GM12878 (cell line): ENCODE data around the gene FARS2. TPM values are rescaled to one million over a fixed set of nuclear protein-coding genes. Genes with fewer than 3 reads are reported as not detected.

Experiments used
- ATF7 ChIP-seq: fragments of 450-650 bp; IDR thresholded peaks from 2 replicates; pipeline ENCODE4 v1.6.1; 2016; ENCODE audit warnings: low read depth, mild to moderate bottlenecking
- BACH1 ChIP-seq: fragments of 450-650 bp; IDR thresholded peaks from 2 replicates; pipeline ENCODE4 v1.6.1; 2017; ENCODE audit warnings: mild to moderate bottlenecking, borderline replicate concordance
- CREM ChIP-seq: IDR thresholded peaks from 2 replicates; pipeline ENCODE4 v1.6.1; 2014; ENCODE audit warnings: antibody characterized with exemption, low read depth
- EP300 ChIP-seq, 2 experiments: fragments of 150-350 bp in 1 of 2; IDR thresholded peaks; 2 replicates each; pipeline ENCODE4 v1.6.1; 2011 to 2012; ENCODE audit warnings: low read depth in 2 of 2, low read length in 2 of 2, borderline replicate concordance in 1 of 2, improper control_type of control experiment in 1 of 2, inconsistent platforms in 1 of 2; ENCODE audit not compliant: control insufficient read depth in 1 of 2
- HCFC1 ChIP-seq: fragments of 150-350 bp; IDR thresholded peaks from 2 replicates; pipeline ENCODE4 v1.6.1; 2014; ENCODE audit warnings: low read length
- IRF4 ChIP-seq: IDR thresholded peaks from 2 replicates; pipeline ENCODE4 v1.6.1; 2011; ENCODE audit warnings: low read depth, low read length
- MEF2A ChIP-seq: IDR thresholded peaks from 2 replicates; pipeline ENCODE4 v1.6.1; 2011; ENCODE audit warnings: low read depth, mild to moderate bottlenecking, low read length, moderate library complexity; ENCODE audit not compliant: insufficient read depth
- MXI1 ChIP-seq: fragments of 150-350 bp; IDR thresholded peaks from 2 replicates; pipeline ENCODE4 v1.6.1; 2011; ENCODE audit warnings: low read depth, mild to moderate bottlenecking, inconsistent platforms, low read length, improper control_type of control experiment
- MYB ChIP-seq: fragments of 150-350 bp; IDR thresholded peaks from 2 replicates; pipeline ENCODE4 v1.6.1; 2014; ENCODE audit warnings: mild to moderate bottlenecking, low read depth, low read length, borderline replicate concordance
- MYC ChIP-seq: IDR thresholded peaks from 2 replicates; pipeline ENCODE4 v1.6.1; 2011; ENCODE audit warnings: mild to moderate bottlenecking, low read length, moderate library complexity, inconsistent platforms; ENCODE audit not compliant: insufficient read depth, insufficient replicate concordance, insufficient read length, severe bottlenecking
- NBN ChIP-seq: fragments of 450-650 bp; IDR thresholded peaks from 2 replicates; pipeline ENCODE4 v1.6.1; 2016
- NFIC ChIP-seq: IDR thresholded peaks from 2 replicates; pipeline ENCODE4 v1.6.1; 2012; ENCODE audit warnings: low read depth, mild to moderate bottlenecking, inconsistent platforms, low read length, moderate library complexity
- POLR2A ChIP-seq: IDR thresholded peaks from 2 replicates; pipeline ENCODE4 v1.6.1; 2011; ENCODE audit warnings: low read depth, mild to moderate bottlenecking, low read length
- RELA ChIP-seq: fragments of 450-650 bp; IDR thresholded peaks from 2 replicates; pipeline ENCODE4 v1.8.0; 2014; ENCODE audit warnings: borderline replicate concordance; ENCODE audit not compliant: partially characterized antibody
- SREBF1 ChIP-seq: IDR thresholded peaks from 2 replicates; pipeline ENCODE4 v1.6.1; 2012; ENCODE audit warnings: mild to moderate bottlenecking, low read length
- SRF ChIP-seq, 2 experiments: IDR thresholded peaks; 2 replicates each; pipeline ENCODE4 v1.6.1; 2011; ENCODE audit warnings: low read depth in 2 of 2, low read length in 2 of 2, mild to moderate bottlenecking in 1 of 2, moderate library complexity in 1 of 2
- SUPT20H ChIP-seq: IDR thresholded peaks from 2 replicates; pipeline ENCODE4 v1.6.1; 2011; ENCODE audit warnings: low read depth, mild to moderate bottlenecking, low read length, moderate library complexity, borderline replicate concordance; ENCODE audit not compliant: control insufficient read depth
- TCF12 ChIP-seq: IDR thresholded peaks from 2 replicates; pipeline ENCODE4 v1.6.1; 2011; ENCODE audit warnings: low read depth, mild to moderate bottlenecking, low read length
- ZBED1 ChIP-seq: IDR thresholded peaks from 2 replicates; pipeline ENCODE4 v1.6.1; 2016; ENCODE audit warnings: borderline replicate concordance
- ZNF384 ChIP-seq: IDR thresholded peaks from 2 replicates; pipeline ENCODE4 v1.6.1; 2012; ENCODE audit warnings: low read depth, mild to moderate bottlenecking, low read length, improper control_type of control experiment, borderline replicate concordance
- ZSCAN29 ChIP-seq: fragments of 450-650 bp; IDR thresholded peaks from 2 replicates; pipeline ENCODE4 v1.6.1; 2017; ENCODE audit warnings: mild to moderate bottlenecking, moderate library complexity
- polyA plus RNA-seq, 11 experiments: library from polyadenylated mRNA; depleted of rRNA in 4 of 11; unstranded in 6 of 11; stranded (reverse) in 5 of 11; fragments of >200 nt; fragmentation: Nextera tagmentation in 4 of 11; fragmentation: Illumina TruSeq in 1 of 11; extraction: Ambion mirVana in 4 of 11; extraction: Trizol in 1 of 11; gene quantifications; 1 replicate in 1 of 11; 2 replicates in 10 of 11; pipeline versions ENCODE4 v1.2.1 to v1.2.3, GENCODE V29; 2011 to 2016; ENCODE audit warnings: inconsistent platforms in 2 of 11, missing spikeins in 2 of 11, low read depth in 1 of 11
- total RNA-seq, 4 experiments: library from RNA; depleted of rRNA in 3 of 4; stranded (reverse); fragments of >200 nt in 3 of 4; fragmentation: Illumina TruSeq in 1 of 4; extraction: Trizol in 1 of 4; gene quantifications; 2 replicates each; pipeline versions ENCODE4 v1.2.1 to v1.2.3, GENCODE V29; 2013 to 2021
- TF ChIP-seq, protein P1 (sequence below): fragments of 450-650 bp; conservative IDR thresholded peaks from 2 replicates; pipeline ENCODE4 v1.6.1; 2017; ENCODE audit warnings: mild to moderate bottlenecking, moderate library complexity
- TF ChIP-seq, protein P2 (sequence below): IDR thresholded peaks from 2 replicates; pipeline ENCODE4 v1.6.1; 2012; ENCODE audit warnings: mild to moderate bottlenecking, low read depth, low read length
- TF ChIP-seq, protein P3 (sequence below): fragments of 450-650 bp; IDR thresholded peaks from 2 replicates; pipeline ENCODE4 v1.6.1; 2016; ENCODE audit warnings: mild to moderate bottlenecking

The FARS2 gene
- total and polyA plus RNA-seq, 10 of the 15 experiments (the other 5 are each of a cell fraction or from before 2014, with no cell fraction given) = 16.8 to 46.7 (median 25.6) TPM

DNA sequence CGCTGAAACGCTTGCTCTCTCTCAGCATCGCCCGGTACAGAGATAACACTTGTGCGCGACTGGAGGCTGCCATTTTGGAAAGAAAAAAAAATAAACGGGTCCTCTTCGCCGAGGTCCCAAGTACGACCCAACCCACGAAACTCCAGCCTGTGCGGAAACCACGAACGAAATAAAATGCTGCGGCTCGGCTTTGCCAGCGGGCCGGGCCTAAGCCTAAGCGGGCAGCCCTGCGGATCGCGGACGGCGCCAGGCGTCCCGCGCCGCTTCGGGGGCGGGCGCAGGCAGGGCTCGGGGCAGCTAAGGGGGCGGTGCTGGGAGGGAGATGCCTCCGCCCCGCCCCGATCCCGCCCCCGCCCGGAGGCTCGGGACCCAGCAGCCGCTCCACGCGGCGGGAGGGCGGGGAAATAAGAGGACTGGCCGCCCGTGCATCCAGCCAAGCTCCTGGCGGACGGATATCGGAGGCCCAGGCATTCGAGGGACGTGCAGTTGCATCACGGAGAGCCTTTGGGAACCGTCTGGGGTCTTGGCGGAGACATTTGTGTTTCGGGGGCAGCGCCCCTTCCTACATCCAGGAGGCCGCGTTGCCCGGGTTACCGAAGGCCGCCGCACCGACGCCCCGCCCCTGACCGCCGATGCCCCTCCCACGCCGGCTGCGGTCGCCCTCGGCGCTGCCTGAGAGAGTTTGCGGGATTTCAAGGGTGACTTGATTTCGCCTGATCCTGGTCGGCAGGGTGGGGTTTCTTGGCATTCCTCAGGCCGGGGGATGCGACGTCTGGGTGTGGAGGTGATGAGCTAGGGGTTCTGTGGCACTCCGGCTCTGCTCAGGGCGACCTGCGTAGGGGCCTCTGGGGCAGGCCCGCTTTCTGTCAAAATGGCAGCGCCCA lies at the start of gene FARS2, which contains the start of gene LYRM4 (continued):
- TF ChIP-seq SREBF1 = peak; percentile 37; the same call in 1 of the 2 replicates
- peak; percentile 64 for TF ChIP-seq POLR2A
- TF ChIP-seq ZNF384 = peak; percentile 96
- peak; percentile 99 for TF ChIP-seq MYB
- TF ChIP-seq, protein P1, sequence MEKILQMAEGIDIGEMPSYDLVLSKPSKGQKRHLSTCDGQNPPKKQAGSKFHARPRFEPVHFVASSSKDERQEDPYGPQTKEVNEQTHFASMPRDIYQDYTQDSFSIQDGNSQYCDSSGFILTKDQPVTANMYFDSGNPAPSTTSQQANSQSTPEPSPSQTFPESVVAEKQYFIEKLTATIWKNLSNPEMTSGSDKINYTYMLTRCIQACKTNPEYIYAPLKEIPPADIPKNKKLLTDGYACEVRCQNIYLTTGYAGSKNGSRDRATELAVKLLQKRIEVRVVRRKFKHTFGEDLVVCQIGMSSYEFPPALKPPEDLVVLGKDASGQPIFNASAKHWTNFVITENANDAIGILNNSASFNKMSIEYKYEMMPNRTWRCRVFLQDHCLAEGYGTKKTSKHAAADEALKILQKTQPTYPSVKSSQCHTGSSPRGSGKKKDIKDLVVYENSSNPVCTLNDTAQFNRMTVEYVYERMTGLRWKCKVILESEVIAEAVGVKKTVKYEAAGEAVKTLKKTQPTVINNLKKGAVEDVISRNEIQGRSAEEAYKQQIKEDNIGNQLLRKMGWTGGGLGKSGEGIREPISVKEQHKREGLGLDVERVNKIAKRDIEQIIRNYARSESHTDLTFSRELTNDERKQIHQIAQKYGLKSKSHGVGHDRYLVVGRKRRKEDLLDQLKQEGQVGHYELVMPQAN = peak; percentile 96
- peak; percentile 30 for TF ChIP-seq CREM
- peak; percentile 83 for TF ChIP-seq HCFC1
- TF ChIP-seq IRF4 = peak; percentile 23; the same call in 1 of the 2 replicates
- TF ChIP-seq, protein P2, sequence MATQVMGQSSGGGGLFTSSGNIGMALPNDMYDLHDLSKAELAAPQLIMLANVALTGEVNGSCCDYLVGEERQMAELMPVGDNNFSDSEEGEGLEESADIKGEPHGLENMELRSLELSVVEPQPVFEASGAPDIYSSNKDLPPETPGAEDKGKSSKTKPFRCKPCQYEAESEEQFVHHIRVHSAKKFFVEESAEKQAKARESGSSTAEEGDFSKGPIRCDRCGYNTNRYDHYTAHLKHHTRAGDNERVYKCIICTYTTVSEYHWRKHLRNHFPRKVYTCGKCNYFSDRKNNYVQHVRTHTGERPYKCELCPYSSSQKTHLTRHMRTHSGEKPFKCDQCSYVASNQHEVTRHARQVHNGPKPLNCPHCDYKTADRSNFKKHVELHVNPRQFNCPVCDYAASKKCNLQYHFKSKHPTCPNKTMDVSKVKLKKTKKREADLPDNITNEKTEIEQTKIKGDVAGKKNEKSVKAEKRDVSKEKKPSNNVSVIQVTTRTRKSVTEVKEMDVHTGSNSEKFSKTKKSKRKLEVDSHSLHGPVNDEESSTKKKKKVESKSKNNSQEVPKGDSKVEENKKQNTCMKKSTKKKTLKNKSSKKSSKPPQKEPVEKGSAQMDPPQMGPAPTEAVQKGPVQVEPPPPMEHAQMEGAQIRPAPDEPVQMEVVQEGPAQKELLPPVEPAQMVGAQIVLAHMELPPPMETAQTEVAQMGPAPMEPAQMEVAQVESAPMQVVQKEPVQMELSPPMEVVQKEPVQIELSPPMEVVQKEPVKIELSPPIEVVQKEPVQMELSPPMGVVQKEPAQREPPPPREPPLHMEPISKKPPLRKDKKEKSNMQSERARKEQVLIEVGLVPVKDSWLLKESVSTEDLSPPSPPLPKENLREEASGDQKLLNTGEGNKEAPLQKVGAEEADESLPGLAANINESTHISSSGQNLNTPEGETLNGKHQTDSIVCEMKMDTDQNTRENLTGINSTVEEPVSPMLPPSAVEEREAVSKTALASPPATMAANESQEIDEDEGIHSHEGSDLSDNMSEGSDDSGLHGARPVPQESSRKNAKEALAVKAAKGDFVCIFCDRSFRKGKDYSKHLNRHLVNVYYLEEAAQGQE = no peak
- no peak for TF ChIP-seq ATF7
- no peak for TF ChIP-seq ZBED1
- TF ChIP-seq ZSCAN29 = no peak
- no peak for TF ChIP-seq SRF (IDR thresholded peaks at IDR 0.05; ENCODE audit: low read depth in 2 of 2, low read length in 2 of 2)
- TF ChIP-seq SUPT20H = no peak
- peak; percentile 94 for TF ChIP-seq MYC
- TF ChIP-seq BACH1 = peak; percentile 60; the same call in 1 of the 2 replicates
- TF ChIP-seq EP300 (IDR thresholded peaks at IDR 0.05; ENCODE audit: borderline replicate concordance in 1 of 2, control insufficient read depth in 1 of 2, low read depth in 2 of 2, low read length in 2 of 2) = no peak
- TF ChIP-seq MEF2A = no peak
- peak; percentile 5; the same call in 1 of the 2 replicates for TF ChIP-seq TCF12
- TF ChIP-seq NFIC = peak; percentile 6; the same call in 1 of the 2 replicates
- TF ChIP-seq, protein P3, sequence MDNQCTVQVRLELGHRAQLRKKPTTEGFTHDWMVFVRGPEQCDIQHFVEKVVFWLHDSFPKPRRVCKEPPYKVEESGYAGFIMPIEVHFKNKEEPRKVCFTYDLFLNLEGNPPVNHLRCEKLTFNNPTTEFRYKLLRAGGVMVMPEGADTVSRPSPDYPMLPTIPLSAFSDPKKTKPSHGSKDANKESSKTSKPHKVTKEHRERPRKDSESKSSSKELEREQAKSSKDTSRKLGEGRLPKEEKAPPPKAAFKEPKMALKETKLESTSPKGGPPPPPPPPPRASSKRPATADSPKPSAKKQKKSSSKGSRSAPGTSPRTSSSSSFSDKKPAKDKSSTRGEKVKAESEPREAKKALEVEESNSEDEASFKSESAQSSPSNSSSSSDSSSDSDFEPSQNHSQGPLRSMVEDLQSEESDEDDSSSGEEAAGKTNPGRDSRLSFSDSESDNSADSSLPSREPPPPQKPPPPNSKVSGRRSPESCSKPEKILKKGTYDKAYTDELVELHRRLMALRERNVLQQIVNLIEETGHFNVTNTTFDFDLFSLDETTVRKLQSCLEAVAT = peak; percentile 77
- peak; percentile 92 for TF ChIP-seq MXI1
- TF ChIP-seq NBN = peak; percentile 91
- TF ChIP-seq RELA = peak; percentile 81
